Myocyte (in vitro differentiated cells): ENCODE results near the gene MYLK3. TPM values are rescaled to one million over a fixed set of nuclear protein-coding genes. Genes with fewer than 3 reads are reported as not detected.

Experiments used
- DNase-seq: peaks from one replicate; pipeline ENCODE4 v3.0.0-alpha.2; 2012; ENCODE audit warnings: low read depth
- total RNA-seq: library from RNA; depleted of rRNA; stranded (reverse); fragments of >200 nt; gene quantifications from 2 replicates; pipeline ENCODE4 v1.2.3, GENCODE V29; 2014

MYLK3 gene
- total RNA-seq, 1 donor from 2014 or later = 0.51 TPM

DNA sequence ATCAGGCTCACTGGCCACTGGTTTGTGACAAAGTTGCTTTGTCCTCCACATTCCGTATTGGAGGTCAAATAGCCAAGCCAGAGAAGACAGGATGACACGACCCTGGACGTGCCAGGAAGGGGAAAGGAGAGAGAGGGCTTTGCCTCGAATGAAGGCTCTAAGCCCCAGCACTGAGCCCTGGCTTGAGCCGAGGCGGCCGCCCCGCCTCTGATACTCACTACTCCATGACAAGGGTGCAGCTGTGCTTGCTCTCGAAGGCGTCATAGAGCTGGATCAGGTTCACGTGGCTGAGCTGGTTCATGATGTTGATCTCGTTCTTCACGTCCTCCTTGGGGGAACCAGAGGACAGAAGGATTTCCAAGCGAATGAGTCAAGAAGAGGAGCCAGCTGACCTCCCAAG, 19.3 kb downstream of the MYLK3 start:
- DNase-seq = no peak

DNA sequence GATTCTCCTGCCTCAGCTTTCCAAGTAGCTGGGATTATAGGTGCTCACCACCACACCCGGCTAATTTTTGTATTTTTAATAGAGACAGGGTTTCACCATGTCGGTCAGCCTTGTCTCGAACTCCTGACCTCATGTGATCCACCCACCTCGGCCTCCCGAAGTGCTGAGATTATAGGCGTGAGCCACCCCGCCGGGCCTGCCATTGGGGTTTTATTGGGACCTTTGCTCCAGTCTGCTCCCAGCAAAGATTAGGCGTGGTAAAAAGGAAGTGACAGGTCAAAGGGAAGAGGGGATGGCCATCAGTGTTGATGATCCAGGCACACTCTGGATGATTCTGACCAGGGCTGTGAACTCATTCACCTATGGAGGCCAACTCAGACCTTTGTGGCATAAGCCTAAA, 20.5 kb downstream of the MYLK3 start:
- no peak for DNase-seq

DNA sequence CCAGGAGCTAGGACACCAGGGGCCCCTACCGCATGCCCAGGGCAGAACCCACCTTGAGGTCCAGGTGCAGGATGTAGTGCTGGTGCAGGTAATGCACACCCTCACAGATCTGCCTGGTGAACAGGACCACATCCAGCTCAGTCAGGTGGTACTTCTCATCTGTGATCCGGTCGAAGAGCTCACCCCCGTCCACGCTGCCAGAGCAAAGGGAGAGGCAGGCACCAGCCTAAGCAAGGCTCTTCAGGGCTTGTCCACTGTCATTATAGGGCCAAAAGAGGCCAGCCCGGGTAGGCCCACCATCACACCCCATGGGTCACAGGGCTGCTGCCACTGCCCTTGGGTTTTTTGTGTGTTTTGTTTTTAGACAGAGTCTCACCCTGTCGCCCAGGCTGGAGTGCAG, 21.0 kb downstream of the MYLK3 start:
- DNase-seq = no peak

DNA sequence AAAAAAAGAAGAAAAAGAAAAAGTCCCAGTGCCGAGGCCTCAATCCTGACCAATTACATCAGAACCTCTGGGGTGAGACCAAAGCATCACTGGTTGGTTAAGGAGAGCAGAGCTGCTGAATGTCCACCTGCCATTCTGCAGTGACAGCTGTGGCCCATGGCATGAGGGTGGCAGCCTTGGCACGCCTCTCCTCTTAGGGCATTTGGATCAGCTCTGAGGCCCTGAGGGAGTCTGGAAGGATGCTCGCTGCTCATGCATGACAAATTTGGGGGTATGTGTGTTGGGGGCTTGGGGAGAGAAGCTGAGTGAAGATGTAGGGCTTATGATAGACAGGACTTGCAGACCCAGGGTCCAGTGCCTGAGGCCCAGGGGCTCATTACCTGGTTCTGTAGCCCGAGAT, 26.3 kb downstream of the MYLK3 start:
- peak; percentile 79 for DNase-seq

DNA sequence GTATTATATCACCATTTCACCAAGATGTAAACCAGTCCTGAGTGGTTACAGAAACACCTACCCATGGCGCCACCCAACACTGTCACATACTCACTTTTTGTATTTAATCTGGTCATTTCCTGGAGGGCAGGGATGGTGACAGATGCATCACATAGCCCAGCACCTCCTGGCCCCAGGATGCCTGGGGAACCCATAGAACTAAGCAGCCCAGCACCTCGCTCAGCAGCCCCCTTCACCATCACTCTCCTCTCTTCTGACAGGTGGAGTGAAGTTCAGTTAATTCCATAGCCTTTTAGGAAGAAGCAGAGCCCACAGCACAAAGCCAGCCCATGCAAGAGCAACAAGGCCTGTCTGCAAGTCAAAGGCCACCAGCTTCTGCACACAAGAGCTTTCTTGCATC, 27.5 kb downstream of the MYLK3 start:
- DNase-seq = no peak

DNA sequence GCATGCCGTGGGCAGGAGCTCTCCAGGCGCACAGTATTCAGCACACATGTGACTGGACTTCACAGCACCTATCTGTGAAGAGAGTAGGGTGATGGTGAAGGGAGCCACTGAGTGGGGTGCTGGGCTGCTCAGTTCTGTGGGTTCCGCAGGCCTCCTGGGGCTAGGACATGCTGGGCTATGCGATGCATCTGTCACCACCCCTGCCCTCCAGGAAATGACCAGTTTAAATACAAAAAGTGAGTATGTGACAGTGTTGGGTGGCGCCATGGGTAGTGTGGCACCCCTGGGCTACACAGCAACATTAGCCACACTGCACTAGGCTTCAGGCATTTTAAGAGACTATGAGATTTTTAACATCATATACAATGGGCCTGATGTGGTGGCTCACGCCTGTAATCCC, 28.6 kb downstream of the MYLK3 start:
- DNase-seq = no peak

DNA sequence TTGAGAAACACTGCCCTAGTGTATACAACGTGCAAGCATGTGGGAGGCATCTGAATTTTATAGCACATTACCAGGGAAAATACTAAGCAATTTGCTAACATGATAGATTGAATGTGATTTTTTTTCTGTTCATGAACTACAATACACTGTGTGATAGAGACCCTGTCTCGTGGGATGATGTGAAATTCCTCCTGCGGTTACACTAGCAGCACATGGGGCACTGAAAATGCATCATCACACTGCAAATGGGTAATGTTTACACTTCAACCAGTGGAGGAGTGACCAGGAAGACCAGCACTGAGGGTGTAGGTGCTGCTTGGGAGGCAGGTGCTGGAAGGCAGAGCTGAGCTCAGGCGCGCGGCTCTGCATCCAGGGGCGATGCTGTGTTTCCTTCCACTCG, 29.9 kb downstream of the MYLK3 start:
- DNase-seq = no peak

DNA sequence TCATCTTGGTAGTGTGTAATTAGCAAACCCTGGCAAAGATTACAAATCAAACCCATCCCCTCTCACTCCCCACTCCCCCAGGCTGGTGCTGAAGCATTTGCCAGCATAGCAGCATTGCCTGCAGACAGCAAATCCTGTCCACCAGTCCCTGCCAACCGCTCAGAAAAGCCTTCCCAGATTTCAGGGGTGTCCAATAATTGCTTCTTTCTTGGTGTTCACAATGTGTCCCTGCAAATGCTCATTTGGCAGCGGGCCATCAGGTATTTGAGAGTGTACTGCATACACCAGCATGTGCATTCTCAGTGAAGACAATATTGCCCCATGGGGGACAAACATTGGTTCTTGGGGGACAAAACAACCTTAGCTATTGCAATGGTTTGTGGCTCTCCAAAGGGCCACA, 30.5 kb downstream of the MYLK3 start:
- DNase-seq = no peak

DNA sequence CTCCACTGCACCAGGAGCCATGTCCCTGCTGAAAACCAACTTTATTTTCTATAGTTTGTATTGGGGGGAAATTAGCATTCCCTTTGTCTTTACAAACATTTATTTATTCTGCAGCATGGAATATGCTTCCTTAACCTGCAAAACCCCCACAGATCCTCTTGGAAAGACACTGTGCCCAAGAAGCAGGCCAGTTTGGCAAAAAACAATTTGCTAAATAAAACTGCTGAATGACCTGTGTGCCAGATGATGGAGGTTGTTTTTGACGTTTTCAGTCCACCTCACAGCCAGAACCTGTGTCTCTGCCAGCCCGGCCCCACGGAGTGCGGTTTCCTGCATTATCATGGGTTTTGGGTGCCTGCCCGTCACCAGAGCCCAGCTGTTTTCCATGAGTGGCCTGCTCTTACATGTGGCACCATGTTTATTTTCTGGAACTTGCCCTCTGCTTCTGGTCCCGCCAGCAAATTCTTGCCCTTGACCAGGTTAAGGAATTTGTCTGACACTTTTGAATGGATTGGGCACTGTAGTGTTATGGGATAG, 32.3 kb downstream of the MYLK3 start:
- DNase-seq = peak; percentile 81

DNA sequence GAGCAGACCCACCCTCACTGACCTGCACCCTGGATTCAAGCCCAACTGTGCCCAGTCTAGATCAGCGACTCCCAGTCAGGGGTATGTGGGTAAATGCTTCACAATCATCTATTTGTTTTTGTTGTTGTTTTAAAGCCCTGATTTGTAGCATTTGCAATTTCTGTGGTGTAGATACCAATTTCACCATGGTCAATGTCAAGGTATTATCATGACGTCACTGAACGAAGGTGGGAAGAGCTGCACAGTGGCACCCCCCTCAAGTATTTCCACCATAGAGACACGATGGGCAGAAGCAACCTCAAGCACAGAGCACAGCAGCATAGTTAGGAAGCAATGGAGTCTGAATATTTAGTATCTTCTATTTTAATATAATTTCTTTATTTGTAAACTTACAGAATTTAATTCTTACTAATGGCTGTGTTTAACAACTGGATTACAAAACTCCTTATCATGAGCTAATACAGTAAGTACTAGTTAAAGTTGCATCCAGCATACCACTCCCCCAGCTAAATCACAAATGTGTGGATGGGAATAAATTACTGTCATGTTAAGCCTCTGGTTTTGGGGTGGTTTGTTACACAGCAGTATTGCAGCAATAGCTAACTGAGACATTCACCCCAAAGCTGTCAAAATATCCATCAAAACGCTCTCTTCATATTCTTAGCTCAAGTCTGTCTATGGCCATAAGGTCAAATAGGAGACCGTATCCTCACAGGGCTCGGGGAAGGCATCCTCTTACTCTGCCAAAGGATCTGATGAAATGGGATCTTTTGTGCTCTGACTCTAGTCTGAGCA, 33.1 kb downstream of the MYLK3 start:
- no peak for DNase-seq

DNA sequence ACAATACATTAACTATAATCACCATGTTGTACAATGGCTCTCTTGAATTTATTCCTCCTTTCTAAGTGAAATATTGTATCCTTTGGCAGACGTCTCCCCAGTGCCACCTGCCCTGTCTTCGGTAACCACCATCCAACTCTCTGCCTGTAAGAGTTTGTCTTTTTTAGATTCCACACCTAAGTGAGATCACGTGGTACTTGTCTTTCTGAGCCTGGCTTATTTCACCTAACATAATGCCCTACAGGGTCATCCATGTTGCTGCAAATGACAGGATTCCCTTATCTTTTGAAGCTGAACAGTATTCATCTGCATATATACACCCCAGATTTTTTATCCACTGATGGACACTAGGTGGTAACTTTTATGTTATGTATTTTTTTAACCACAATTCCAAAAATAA, 34.5 kb downstream of the MYLK3 start:
- no peak for DNase-seq

DNA sequence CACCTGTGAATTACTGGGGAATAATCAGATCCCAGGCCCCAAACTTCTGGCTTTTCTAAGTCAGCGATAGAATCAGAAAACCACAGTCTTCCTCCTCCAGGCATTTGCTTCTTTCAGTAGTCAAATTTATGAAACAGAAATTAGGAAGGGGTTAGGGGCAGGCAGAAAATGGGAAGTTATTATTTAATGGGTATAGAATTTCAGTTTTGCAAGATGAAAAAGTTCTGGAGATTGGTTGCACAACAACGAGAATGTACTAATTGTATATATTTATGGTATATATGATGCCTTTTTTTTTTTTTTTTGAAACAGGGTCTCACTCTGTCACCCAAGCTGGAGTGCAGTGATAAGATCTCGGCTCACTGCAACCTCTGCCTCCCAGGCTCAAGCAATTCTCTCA, 35.2 kb downstream of the MYLK3 start:
- no peak for DNase-seq

DNA sequence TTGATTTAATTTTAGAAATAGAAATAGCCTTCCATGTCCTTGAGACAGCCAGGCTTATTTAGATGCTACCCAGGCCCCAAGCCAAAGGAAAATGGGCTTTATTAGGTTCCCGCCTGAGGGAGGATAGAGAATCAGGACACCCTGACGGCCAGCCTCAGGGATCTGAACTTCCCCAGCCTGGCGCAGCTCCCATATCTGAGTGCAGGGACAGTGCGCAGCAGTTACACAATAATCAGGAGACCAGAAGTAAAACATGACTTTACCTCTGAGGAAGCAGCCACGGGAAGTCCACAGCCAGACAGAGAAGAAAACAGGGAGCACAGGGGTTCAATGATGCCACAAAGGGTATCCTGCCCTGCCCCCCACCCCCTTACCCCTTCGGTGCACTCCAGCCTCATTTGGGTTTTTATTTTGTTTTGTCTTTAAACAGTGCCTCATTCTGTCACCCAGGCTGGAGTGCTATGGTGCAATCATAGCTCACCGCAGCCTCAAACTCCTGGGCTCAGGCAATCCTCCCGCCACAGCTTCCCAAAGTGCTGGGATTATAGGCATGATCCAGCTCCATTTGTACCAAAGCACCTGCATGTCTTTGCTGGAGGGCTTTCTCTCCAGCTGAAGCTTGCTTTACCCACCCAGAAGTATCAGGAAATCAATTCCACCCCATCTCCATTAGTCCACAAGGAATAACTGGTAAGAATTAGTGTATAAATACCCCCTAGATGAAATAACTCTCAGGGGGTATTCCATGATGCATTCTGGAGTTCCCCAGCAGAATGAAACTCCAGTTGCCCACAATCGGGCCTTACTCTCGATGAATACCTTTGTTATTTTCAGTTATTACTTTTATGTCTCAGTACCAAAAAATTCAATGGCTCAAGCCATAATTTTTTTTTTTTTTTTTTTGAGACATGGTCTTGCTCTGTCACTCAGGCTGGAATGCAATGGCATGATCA, 36.8 kb downstream of the MYLK3 start:
- DNase-seq = no peak

DNA sequence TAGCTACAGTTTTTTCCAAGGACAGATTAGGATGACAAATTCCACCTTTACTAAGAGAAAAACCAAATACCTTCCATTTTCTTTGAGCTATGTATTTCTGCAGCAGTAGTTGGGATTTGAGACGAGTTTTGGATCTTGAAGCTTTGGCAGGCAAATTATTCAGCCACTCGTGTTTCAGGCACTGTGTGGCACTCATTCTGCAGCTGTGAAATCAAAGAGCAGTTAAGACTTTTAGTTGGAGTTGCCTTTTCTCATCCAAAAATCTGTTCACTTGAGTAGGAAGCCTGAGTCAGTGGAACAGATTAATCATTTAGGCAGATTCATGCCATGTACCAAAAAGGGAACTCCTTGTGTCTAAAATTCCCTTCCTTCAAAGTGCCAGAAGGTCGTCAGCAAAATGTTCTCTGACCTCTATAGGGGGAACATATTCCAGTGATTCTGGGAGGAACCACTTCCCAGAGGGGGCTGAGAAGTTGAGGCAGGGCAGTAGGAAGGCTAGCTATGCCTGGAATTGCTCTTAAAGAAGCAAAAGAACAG, 38.6 kb downstream of the MYLK3 start:
- DNase-seq = no peak

DNA sequence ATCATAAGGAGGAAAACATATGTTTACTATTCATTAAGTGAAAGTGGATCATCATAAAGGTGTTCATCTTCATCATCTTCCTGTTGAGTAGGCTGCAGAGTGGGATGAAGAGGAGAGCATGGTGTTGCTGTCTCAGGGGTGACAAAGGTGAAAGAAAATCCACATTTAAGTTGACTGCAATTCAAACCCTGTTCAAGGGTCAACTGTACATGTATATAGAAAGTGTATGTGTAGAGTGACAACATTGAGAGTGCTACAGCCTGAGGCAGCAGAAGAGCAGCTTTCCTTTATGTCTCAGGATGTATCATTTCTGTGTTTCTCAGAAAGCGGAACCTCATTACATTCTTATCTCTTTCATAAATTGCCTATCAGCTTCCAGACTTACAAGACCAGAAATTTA, 41.5 kb downstream of the MYLK3 start:
- DNase-seq = no peak

DNA sequence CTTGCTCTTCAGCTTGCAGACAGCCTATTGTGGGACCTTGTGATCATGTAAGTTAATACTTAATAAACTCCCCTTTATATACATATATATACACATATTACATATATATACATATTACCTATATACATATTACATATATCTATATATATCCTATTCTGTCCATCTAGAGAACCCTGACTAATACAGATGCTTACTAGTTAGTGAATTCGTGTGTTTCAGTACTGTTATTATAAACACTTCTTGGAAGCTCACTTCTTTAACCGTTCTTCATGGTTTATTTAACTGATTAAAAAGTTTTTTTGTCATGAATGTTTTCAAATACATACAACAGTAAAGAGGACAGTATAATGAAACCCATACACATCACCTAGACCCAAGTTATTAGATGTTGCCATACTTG, 46.1 kb downstream of the MYLK3 start:
- no peak for DNase-seq

DNA sequence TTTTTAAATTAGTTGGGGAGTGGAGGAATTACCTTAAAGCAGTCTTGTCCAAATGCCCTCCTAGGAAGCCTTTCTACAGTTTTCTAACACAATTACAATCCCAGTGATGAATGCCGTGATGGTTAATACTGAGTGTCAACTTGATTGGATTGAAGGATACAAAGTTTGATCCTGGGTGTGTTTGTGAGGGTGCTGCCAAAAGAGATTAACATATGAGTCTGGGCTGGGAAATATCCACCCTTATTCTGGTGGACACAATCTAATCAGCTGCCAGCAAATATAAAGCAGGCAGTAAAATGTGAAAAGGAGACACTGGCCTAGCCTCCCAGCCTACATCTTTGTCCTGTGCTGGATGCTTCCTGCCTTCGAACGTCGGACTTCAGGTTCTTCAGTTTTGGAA, 46.5 kb downstream of the MYLK3 start:
- no peak for DNase-seq

DNA sequence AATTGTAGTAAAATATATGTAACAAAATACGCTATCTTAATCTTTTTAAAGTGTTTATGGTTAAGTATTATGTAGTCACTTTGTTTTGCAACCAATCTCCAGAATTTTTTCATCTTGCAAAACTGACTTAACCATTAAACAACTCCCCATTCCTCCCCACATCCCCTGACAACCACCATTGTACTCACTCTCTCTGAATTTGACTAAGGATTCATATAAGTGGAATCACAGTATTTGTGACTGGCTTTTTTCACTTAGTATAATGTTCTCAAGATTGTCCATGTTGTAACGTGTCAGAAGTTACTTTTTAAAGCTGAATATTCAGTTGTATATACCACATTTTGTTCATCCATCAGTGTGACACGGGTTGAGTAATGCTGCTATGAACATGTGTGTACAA, 48.1 kb downstream of the MYLK3 start:
- no peak for DNase-seq

DNA sequence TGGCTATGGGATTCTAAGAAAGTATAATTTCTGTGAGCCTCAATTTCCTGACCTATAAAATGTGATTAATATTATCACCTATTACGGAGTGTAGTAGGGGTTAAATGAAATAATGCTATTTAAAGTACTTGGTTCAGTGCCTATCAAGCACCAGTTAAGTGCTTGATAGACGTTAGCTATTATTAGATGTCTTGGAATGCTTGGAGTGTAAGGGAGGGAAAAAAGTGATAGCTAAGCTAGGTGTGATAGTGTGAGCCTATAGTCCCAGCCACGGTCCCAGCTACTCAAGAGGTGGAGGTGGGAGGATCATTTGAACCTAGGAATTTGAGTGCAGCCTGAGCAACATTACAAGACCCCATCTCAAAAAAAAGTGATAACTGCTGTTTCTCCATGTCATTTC, 51.2 kb downstream of the MYLK3 start:
- no peak for DNase-seq

DNA sequence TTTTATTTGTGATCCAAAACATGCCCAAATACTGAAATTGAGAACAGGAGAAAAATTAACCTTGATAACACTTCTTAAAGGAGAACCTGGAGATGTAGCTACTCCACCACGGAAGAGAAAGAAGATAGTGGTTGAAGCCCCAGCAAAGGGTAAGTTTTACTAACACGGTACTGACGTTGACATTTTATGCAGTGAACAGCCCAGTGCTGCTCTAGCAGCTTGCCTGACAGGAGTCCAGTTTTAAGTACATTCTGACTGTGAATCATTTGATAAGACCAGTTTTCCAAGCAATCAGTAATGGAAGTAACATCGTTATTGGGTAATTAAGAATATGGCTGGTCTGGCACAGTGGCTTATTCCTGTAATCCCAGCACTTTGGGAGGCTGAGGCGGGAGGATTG, 52.2 kb downstream of the MYLK3 start:
- DNase-seq = no peak

DNA sequence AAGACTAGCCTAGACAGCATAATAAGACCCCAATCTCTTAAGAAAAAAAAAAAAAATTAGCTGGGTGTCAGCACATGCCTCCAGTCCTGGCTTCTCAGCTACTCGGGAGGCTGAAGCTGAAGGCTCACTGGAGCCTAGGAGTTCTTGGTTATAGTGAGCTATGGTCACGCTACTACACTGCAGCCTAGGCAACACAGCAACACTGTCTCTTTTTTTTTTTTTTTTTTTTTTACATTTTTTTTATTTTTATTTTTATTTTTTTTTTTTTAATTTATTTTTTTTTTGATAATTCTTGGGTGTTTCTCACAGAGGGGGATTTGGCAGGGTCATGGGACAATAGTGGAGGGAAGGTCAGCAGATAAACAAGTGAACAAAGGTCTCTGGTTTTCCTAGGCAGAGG, 54.5 kb downstream of the MYLK3 start:
- DNase-seq = no peak

DNA sequence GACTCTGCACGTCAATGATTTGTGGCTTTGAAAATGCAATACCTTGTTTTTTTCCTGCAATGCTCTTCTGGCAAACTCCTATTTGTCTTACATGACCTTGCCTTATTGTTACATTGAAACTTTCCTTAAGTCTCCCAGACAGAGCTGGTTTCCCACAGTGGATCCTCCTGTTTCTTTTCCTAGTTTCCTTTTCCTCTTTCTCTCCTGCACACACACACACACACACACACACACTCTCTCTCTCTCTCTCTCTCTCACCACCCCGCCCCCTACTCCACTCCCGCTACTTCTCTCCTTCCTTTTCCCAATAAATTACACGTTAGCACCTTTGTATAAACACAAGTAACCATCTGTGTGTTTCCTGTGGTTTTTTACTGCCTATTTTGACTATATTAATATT, 56.4 kb downstream of the MYLK3 start:
- DNase-seq = no peak
